Measurements from ENCODE around the gene MYO10. TPM values are rescaled to one million over a fixed set of nuclear protein-coding genes. Genes with fewer than 3 reads are reported as not detected.

The MYO10 gene
- polyA plus RNA-seq, 3 donors, result 0.23 to 1.1 (median 0.35) TPM

GRCh38 chr5:16723821-16724220 is 212.3 kb downstream of the MYO10 start:
- WGBS (ENCODE audit: insufficient coverage), result 58% methylated on average over 3 of the region's 6 CpGs
- peaks cover 0 to 4% (median 0%) of the 10 kb centered on the region in 7 donors for H3K9me3 Mint-ChIP-seq
- H3K27ac Mint-ChIP-seq, result no peak overlapping the region
- TF ChIP-seq CTCF (IDR thresholded peaks at IDR 0.05), result no peak
- intact Hi-C loops (cut with micrococcal nuclease), result no loop called here
- H3K27me3 Mint-ChIP-seq (ENCODE audit: low read depth in 3 of 3), result peaks cover 0 to 2% (median 1%) of the 10 kb centered on the region in 3 donors
- no peak overlapping the region for H3K4me3 Mint-ChIP-seq
- H3K36me3 Mint-ChIP-seq, result no peaks in the 10 kb centered on the region
- Histone ChIP-seq H3K4me1 (ENCODE audit: control insufficient read depth in 1 of 2, insufficient read depth in 2 of 2, low read length in 2 of 2) (peaks cover 4 to 8% of the 10 kb centered on the region in 2 donors), H3K27me3 (ENCODE audit: control insufficient read depth in 2 of 2, insufficient read depth in 2 of 2, low read length in 2 of 2) (no peaks in the 10 kb centered on the region), H2AFZ (ENCODE audit: insufficient read depth, low read depth, low read length, poor library complexity, severe bottlenecking) (no peak overlapping the region), H3K9me3 (replicated peaks in 1 of 2; ENCODE audit: control insufficient read depth in 1 of 2, insufficient read depth in 1 of 2, low read length in 2 of 2) (no peaks in the 10 kb centered on the region), H4K20me1 (ENCODE audit: insufficient read depth, low read length) (no peaks in the 10 kb centered on the region), H3K4me3 (replicated peaks in 1 of 3; ENCODE audit: low read depth in 2 of 3, low read length in 3 of 3) (no peak overlapping the region), H3K9ac (ENCODE audit: insufficient read depth, low read length, poor library complexity, severe bottlenecking) (no peak overlapping the region), H3K79me2 (ENCODE audit: insufficient read depth, low read length) (no peaks in the 10 kb centered on the region), H3K27ac (ENCODE audit: low read depth in 1 of 2, low read length in 2 of 2) (no peak overlapping the region), H3K36me3 (replicated peaks in 1 of 2; ENCODE audit: control insufficient read depth in 1 of 2, insufficient read depth in 2 of 2, low read length in 2 of 2) (no peaks in the 10 kb centered on the region), H3K4me2 (replicated peaks; ENCODE audit: extremely low read depth, low read length, poor library complexity, severe bottlenecking) (no peak overlapping the region)
- peaks cover 12% of the 10 kb centered on the region for H3K4me1 Mint-ChIP-seq
- DNase-seq, result no peak

DNA sequence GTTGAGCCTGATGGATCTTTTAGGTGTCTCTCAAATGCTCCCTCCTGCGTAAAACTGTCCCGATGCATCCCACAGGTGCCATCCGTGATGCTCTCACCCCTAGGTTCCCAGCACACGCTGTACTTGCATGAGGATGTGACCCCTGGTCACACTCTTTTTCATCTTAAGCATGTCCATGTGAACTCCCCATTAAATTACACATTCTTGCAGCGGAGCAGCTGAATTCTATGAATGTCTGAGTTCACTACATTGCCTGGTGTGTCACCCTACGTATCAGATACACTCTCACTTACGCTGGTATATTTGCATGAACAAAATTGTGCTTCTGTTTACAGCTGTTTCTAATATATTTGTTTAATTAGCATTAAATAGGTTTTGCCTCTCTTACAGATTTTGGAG is 214.0 kb downstream of the MYO10 start:
- TF ChIP-seq CTCF (IDR thresholded peaks at IDR 0.05), result no peak
- no peaks in the 10 kb centered on the region for H3K36me3 ChIP-seq (replicated peaks in 1 of 2; ENCODE audit: control insufficient read depth in 1 of 2, insufficient read depth in 2 of 2, low read length in 2 of 2)
- no peaks in the 10 kb centered on the region for H3K9me3 ChIP-seq (replicated peaks in 1 of 2; ENCODE audit: control insufficient read depth in 1 of 2, insufficient read depth in 1 of 2, low read length in 2 of 2)
- Mint-ChIP-seq H3K4me3 (no peak overlapping the region), H3K27ac (no peak overlapping the region), H3K9me3 (peaks cover 0 to 4% (median 0%) of the 10 kb centered on the region in 7 donors), H3K36me3 (no peaks in the 10 kb centered on the region), H3K4me1 (no peaks in the 10 kb centered on the region), H3K27me3 (ENCODE audit: low read depth in 3 of 3) (peaks cover 0 to 2% (median 0%) of the 10 kb centered on the region in 3 donors)
- H2AFZ ChIP-seq (ENCODE audit: insufficient read depth, low read depth, low read length, poor library complexity, severe bottlenecking), result no peak overlapping the region
- no peaks in the 10 kb centered on the region for H3K4me1 ChIP-seq (ENCODE audit: control insufficient read depth in 1 of 2, insufficient read depth in 2 of 2, low read length in 2 of 2)
- intact Hi-C loops (cut with micrococcal nuclease), result no loop called here
- DNase-seq, result no peak
- WGBS (ENCODE audit: insufficient coverage), result 91% methylated on average over 4 of the region's 7 CpGs
- H3K9ac ChIP-seq (ENCODE audit: insufficient read depth, low read length, poor library complexity, severe bottlenecking), result no peak overlapping the region
- no peaks in the 10 kb centered on the region for H4K20me1 ChIP-seq (ENCODE audit: insufficient read depth, low read length)
- H3K27ac ChIP-seq (ENCODE audit: low read depth in 1 of 2, low read length in 2 of 2), result no peak overlapping the region
- no peaks in the 10 kb centered on the region for H3K79me2 ChIP-seq (ENCODE audit: insufficient read depth, low read length)
- no peak overlapping the region for H3K4me3 ChIP-seq (replicated peaks in 1 of 3; ENCODE audit: low read depth in 2 of 3, low read length in 3 of 3)
- H3K27me3 ChIP-seq (ENCODE audit: control insufficient read depth in 2 of 2, insufficient read depth in 2 of 2, low read length in 2 of 2), result no peaks in the 10 kb centered on the region
- no peak overlapping the region for H3K4me2 ChIP-seq (replicated peaks; ENCODE audit: extremely low read depth, low read length, poor library complexity, severe bottlenecking)
